Ascending aorta (tissue), 2 donors: Measurements from ENCODE around the gene APPL2. TPM values are rescaled to one million over a fixed set of nuclear protein-coding genes. Genes with fewer than 3 reads are reported as not detected.
"Not testable (repeated sequence)": the region's sequence is repeated elsewhere in the genome, so short reads cannot be mapped to it uniquely, and the experiment has no call there.

Source experiments
- DNase-seq, 2 donors: peaks; one replicate each; pipeline ENCODE4 v3.0.0-alpha.2; 2019; ENCODE audit warnings: low spot score in 2 of 2
- H3K27ac ChIP-seq, 2 donors: fragments of 200-600 bp; sonication (generic); one replicate each; pipeline ENCODE4 v1.5.1; 2016 to 2017; ENCODE audit warnings: mild to moderate bottlenecking in 1 of 2
- H3K27me3 ChIP-seq: fragments of 200-600 bp; sonication (generic); one replicate; pipeline ENCODE4 v1.5.1; 2017
- H3K36me3 ChIP-seq, 2 donors: fragments of 200-600 bp; sonication (generic); one replicate each; pipeline ENCODE4 v1.5.1; 2016
- H3K4me1 ChIP-seq, 2 donors: fragments of 200-600 bp; sonication (generic); one replicate each; pipeline ENCODE4 v1.5.1; 2016 to 2017; ENCODE audit warnings: mild to moderate bottlenecking in 1 of 2
- H3K4me3 ChIP-seq, 2 donors: fragments of 200-600 bp; sonication (generic); one replicate each; pipeline ENCODE4 v1.5.1; 2016 to 2017; ENCODE audit warnings: mild to moderate bottlenecking in 1 of 2
- H3K9me3 ChIP-seq, 2 donors: fragments of 200-600 bp; sonication (generic); one replicate each; pipeline ENCODE4 v1.5.1; 2016
- CTCF ChIP-seq, 3 experiments: fragments of 200-600 bp in 2 of 3; fragments of 450-650 bp in 1 of 3; sonication (generic) in 2 of 3; IDR thresholded peaks; one replicate each; pipeline ENCODE4 v1.5.1; 2016 to 2019; ENCODE audit warnings: antibody characterized with exemption in 3 of 3, mild to moderate bottlenecking in 1 of 3, moderate library complexity in 1 of 3
- intact Hi-C: fragments of 100-400 bp; cut with DNase I; formaldehyde crosslinking; loops from one replicate; pipeline ENCODE4 v1.15.1; 2023
- total RNA-seq: library from RNA; depleted of rRNA; stranded (reverse); fragments of >200 nt; gene quantifications from one replicate; pipeline ENCODE4 v1.1.0, GENCODE V29; 2016

APPL2 gene
- total RNA-seq, 1 donor from 2014 or later = 4.6 TPM

GRCh38 chr12:105262461-105263184 lies 26.6 kb upstream of the APPL2 start:
- H3K4me3 ChIP-seq = no peak overlapping the region
- TF ChIP-seq CTCF (IDR thresholded peaks at IDR 0.05) = no peak
- H3K27ac ChIP-seq = no peak overlapping the region
- H3K27me3 ChIP-seq = no peaks in the 10 kb centered on the region
- peaks cover 0 to 10% of the 10 kb centered on the region in 2 donors for H3K4me1 ChIP-seq
- H3K9me3 ChIP-seq = no peaks in the 10 kb centered on the region
- intact Hi-C loops = no loop called here
- H3K36me3 ChIP-seq = no peaks in the 10 kb centered on the region
- DNase-seq = no peak

- Histone ChIP-seq H3K9me3 (no peaks in the 10 kb centered on the region), H3K4me3 (no peak overlapping the region), H3K36me3 (no peaks in the 10 kb centered on the region), H3K27me3 (no peaks in the 10 kb centered on the region), H3K27ac (no peak overlapping the region), H3K4me1 (peaks cover 7 to 22% of the 10 kb centered on the region in 2 donors)
- intact Hi-C loops = no loop called here
- no peak for TF ChIP-seq CTCF (IDR thresholded peaks at IDR 0.05)
- no peak for DNase-seq
Observed at GRCh38 chr12:105261010-105261409, 25.0 kb upstream of the APPL2 start.

- no peak overlapping the region for H3K4me3 ChIP-seq
- H3K27ac ChIP-seq = no peak overlapping the region
- no peaks in the 10 kb centered on the region for H3K27me3 ChIP-seq
- intact Hi-C loops = no loop called here
- peaks cover 7 to 39% of the 10 kb centered on the region in 2 donors for H3K4me1 ChIP-seq
- no peaks in the 10 kb centered on the region for H3K9me3 ChIP-seq
- H3K36me3 ChIP-seq = no peaks in the 10 kb centered on the region
- TF ChIP-seq CTCF (IDR thresholded peaks at IDR 0.05) = no peak
- no peak for DNase-seq
Observed at GRCh38 chr12:105259226-105259625, 23.3 kb upstream of the APPL2 start.

- H3K27me3 ChIP-seq = no peaks in the 10 kb centered on the region
Observed at GRCh38 chr12:105257321-105257728, 21.4 kb upstream of the APPL2 start.

GRCh38 chr12:105256921-105257320 lies 20.9 kb upstream of the APPL2 start:
- H3K9me3 ChIP-seq = no peaks in the 10 kb centered on the region
- no peaks in the 10 kb centered on the region for H3K36me3 ChIP-seq
- peak overlapping the region; percentile 83 to 93 for H3K27ac ChIP-seq
- DNase-seq = no peak
- H3K4me1 ChIP-seq = peaks cover 7 to 41% of the 10 kb centered on the region in 2 donors
- no peaks in the 10 kb centered on the region for H3K27me3 ChIP-seq
- intact Hi-C loops = no loop called here
- H3K4me3 ChIP-seq = no peak overlapping the region
- no peak for TF ChIP-seq CTCF (IDR thresholded peaks at IDR 0.05)

More at GRCh38 chr12:105257321-105257728, 21.4 kb upstream of the APPL2 start:
- no peak for TF ChIP-seq CTCF (IDR thresholded peaks at IDR 0.05)
- H3K27ac ChIP-seq = peak overlapping the region; percentile 83 to 93
- no peak overlapping the region for H3K4me3 ChIP-seq
- H3K36me3 ChIP-seq = no peaks in the 10 kb centered on the region
- DNase-seq = no peak
- peaks cover 7 to 41% of the 10 kb centered on the region in 2 donors for H3K4me1 ChIP-seq
- no peaks in the 10 kb centered on the region for H3K9me3 ChIP-seq
- intact Hi-C loops = no loop called here

- Histone ChIP-seq H3K4me1 (peaks cover 7 to 41% of the 10 kb centered on the region in 2 donors), H3K27ac (peak overlapping the region; percentile 83 to 93)
- intact Hi-C loops, H3K27me3 ChIP-seq, H3K36me3 ChIP-seq, DNase-seq, H3K4me3 ChIP-seq, H3K9me3 ChIP-seq: not testable (repeated sequence)
Observed at GRCh38 chr12:105256431-105256830, 20.5 kb upstream of the APPL2 start.
